SU-DHL-6 (cell line): ENCODE results near the gene TCL1A.

ENCODE experiments used
- CTCF ChIP-seq: fragments of 200-600 bp; sonication (generic); IDR thresholded peaks from one replicate; pipeline ENCODE4 v1.5.1; 2017; ENCODE audit warnings: antibody characterized with exemption, mild to moderate bottlenecking, low read length, moderate library complexity; ENCODE audit not compliant: insufficient read depth, poor library complexity, severe bottlenecking
- EZH2phosphoT487 ChIP-seq: fragments of 200-600 bp; sonication (generic), shearing (Covaris generic); conservative IDR thresholded peaks from 2 replicates; pipeline ENCODE4 v1.6.1; 2018; ENCODE audit warnings: mild to moderate bottlenecking, antibody characterized with exemption, low read length, moderate library complexity, mixed read lengths

GRCh38 chr14:95690815-95691214 lies 23.1 kb downstream of the TCL1A start:
- no peak for TF ChIP-seq CTCF
- TF ChIP-seq EZH2phosphoT487 = no peak
